ELF-1 (cell line): Measurements from ENCODE around the gene C19orf47.

Experiments
- DNase-seq: peaks from one replicate; pipeline ENCODE4 v3.0.0-alpha.2; 2016; ENCODE audit warnings: low read depth, low spot score

The C19orf47 gene

DNA sequence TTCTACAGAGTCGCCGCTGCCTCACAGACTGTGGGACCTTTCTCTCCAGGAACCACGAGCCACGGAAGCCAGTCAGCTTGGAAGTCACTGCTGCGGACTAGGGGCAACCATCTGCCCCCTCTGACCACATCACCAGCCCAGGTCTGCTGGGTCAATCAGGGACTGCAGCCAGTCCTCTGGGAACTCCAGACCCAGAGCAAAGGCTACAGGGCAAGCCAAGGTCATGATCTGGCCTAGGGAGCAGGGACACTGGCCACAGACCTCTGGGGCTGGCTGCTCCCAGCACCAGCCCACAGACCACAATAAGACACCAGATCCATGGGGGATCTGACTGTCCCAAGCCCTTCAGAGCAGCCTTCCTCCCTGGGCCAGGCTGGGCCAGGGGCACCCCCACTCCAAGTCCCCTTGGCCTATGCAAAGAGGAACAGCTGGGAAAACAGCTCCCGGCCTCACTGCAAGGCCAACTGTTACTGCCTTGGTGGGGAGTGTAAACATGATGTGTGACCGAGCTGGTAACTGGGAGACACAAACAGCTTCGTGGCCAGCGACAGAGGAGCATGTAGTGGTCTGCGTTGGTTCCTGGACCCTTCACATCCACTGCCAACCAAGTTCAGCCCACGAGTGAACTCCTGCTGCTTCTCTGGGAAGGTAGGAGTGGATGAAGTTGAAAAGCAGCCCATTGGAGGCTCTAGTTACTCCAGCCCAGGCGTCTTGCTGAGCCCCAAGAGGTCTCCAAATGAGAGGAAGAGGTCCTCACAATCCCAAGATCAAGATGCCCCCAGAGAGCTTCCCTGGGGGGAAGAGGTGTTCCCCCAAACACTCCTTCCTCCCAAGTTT lies 64.6 kb downstream of the C19orf47 start:
- DNase-seq, result no peak

DNA sequence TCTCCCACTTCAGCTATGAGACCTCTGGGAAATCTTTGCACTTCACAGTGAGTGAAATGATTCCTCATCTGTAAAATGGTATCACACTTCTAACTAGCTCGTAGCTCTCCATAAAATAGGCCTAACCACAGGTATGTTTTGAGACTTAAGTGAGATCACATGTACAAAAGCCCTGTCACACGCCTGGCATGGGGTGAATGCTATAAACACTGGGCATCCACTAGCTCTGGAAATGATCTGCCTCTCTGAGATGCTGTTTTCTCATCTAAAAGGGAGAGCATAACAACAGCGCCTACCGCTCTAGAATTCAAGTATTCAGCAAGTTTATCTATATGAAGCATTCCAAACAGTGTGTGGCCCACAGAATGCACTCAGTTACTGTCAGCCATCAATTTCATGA lies 65.3 kb downstream of the C19orf47 start:
- DNase-seq, result no peak

DNA sequence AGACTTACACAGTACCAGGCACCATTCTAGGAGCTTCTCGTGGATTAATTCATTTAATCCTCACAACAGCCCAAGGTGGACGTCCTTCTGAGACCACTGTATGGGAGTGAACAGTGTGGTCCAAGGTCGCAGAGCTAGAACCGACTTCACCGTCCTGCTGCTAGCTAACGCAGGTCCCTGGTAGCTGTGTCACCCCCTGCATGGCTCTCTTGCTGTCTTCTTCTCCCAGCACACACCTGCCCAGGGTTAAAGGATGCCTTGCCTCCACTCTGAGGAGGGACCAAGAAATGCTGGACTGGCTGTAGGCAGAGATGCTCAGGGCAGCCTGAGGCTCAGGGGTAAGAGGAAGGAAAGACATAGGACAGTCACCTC lies 66.0 kb downstream of the C19orf47 start:
- DNase-seq, result no peak

DNA sequence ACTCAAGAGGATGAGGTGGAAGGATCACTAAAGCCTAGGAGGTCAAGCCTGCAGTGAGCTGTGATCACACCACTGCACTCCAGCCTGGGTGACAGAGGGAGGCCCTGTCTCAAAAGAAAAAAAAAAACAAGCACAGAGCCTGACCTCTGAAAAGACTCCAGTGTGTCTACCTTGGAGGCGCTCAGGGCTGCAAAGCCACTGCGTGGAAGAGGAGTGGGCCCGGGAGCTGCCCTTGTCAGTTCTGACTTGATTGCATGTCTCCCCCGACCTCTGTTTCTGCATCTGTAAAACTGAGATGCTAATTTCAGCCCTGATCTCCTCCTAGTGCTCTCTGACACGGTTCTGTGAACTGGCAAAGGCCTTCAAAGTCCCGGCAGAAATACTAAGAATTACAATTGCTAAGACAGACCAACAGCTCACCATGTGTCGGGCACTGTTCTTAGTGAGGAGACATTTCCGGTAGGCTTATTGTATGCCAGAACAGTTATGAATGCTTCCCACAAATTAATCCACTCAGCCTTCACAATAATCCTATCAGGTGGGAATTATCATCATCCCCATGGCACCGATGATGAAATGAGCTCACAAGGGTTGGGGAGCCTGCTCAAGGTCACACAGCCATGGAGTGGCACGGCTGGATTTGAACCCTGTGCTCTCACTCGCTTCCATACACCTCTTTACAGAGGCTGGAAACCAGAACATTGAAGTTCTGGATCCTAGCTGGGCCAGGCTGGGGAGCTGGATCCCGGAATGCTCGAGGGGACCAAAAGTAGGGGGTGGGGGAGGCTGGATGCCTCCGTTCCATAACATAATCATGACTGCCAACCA lies 66.6 kb downstream of the C19orf47 start:
- no peak for DNase-seq

DNA sequence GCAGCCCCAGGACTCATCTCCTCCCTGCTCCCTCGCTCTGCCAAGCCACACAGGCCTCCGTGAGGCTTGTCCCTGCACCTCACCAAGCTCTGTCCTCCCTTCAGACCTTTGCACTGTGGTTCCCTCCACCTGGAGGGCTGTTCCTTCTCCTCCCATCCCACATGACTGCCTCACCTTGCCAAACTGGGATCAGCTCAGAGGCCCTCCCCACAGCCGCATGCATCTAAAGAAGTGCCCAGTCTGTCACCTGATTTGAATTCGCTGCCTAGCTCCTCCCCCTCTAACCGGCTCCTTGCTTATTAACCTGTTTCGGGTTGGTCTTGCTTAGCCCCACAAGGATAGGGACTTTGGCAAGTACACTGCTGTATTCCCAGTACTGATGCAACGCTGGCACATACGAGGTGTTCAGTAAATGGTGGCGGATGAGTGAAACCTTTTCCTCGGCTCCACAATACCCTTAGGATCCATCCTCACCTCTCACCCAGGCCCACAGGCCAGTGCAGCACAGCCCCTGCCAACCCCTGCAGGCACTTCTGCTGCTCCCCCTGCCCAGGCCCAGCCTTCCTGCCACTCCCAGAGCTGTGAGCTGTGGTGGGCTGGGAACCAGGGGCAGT lies 67.5 kb downstream of the C19orf47 start:
- peak; percentile 63 for DNase-seq

DNA sequence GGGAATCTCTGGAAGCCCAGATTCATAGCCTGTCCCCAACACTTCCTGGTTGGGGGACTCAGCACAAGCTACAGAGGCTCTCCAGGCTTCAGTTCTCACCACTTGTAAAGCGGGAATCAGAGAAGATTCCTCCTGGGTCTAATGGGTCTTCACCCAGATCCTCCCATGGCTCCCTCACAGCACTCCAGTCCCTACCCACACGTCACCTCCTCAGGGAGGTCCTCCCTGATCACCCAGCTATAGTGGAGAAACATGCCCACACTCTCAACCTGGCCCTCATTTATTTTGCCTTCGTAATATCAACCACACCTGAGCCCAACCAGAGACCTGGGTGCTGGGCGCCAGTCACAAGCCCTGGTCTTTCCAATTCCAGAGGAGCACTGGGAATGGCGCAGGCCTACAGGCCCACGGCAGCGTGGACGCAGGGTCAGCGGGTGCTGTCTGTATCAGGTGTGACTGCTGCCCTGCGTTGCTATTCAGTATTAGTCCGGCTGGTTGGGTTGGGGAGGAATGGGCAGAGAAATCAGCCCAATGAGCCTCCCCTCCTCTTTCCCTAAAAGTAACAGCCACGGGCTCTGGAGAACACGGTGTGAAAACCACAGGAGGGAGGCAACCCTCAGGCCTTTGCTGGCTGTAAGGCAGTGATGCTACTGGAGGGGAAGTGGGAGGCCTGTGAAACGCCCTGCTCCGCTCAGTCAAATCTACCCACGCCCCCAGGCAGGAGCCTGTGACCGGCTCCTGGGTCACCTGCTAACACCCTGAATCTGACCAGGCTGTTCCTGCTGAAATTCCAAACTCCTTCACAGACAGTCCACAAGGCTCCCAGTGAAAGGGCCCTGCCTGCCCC lies 68.2 kb downstream of the C19orf47 start:
- peak; percentile 83 for DNase-seq

DNA sequence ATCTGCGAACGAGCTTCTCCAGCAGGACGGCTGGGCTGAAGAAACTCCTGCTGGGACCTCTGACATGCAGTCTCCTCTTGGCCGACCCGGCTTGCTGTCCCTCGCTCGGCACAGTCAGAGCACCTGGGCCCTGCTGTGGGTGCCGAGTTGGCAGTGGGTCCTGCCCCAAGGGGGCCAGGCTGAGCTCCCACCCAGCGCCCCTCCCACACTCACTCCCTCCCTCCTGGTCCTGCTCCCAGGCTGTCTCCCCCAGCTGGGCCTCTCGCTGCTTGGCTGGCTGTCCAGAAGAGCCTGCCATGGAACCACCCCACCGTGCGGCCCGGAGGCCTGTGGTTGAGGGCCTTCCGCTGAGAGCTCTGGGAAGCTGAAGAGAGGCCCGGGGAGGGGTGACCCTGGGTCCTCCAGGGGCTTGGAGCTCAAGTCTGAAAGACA lies 69.1 kb downstream of the C19orf47 start:
- no peak for DNase-seq

DNA sequence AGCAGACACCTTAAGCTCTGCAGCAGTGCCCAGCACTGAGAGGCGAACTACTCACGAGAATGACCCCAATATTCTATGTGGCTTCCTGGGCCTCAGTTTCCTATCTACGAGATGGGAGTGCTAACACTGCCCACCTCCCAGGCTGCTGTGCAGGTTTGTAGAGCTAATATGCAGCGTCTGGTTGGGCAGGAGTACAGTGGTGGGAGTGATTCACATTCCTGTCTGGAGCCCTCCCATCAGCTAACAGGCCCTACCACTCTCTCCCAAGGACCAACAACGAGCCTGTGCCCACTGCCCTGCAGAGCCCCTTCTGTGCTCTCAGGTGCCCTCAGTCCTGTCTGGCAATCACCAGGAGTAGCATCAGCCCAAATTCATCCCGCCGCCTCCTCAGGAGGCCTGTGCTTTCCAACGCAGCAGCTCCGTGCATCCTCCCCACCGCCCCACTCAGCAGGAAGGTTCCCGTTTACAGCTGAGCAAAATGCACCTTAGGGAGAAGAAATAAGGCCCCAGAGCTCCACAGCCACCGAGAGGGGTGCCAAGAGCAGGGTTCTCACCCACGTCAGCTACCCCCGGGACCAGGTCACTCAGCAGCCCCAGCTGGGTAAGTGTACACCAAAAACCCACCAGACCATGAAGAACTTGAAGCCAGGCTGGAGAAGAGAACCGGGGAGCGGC lies 69.7 kb downstream of the C19orf47 start:
- no peak for DNase-seq

DNA sequence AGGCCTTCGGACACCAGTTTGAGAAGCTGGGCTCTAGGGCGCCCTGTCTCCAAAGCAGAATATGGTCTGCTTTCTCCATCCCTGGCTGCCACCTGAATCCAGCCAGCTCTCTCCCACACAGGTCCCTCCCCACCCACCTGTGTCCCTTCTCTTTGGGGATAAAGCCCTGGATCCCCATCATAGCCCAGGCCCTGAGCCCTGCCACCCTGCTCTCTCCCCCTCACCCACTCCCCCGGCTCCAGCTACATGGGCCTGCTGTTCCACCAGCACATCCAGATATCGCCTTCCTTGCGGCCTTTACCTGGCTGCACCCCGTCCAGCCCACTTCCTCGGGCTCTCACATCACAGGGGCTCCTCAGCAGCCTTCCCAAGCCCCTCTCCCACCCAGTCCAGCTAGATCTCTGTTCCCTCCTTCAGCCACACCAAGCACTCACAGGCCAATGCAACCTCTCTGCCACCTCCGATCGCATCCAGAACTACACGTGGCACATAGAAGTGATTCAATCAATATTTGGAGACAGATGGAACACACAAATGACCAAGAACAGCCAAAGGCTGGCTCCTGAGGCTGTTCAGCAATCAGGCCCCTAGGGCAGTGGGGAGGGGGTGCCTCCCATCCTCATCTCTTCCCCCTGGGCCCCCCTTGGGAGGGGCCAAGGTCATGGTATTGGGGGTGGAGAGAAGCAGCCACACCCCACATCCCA lies 70.7 kb downstream of the C19orf47 start:
- no peak for DNase-seq

DNA sequence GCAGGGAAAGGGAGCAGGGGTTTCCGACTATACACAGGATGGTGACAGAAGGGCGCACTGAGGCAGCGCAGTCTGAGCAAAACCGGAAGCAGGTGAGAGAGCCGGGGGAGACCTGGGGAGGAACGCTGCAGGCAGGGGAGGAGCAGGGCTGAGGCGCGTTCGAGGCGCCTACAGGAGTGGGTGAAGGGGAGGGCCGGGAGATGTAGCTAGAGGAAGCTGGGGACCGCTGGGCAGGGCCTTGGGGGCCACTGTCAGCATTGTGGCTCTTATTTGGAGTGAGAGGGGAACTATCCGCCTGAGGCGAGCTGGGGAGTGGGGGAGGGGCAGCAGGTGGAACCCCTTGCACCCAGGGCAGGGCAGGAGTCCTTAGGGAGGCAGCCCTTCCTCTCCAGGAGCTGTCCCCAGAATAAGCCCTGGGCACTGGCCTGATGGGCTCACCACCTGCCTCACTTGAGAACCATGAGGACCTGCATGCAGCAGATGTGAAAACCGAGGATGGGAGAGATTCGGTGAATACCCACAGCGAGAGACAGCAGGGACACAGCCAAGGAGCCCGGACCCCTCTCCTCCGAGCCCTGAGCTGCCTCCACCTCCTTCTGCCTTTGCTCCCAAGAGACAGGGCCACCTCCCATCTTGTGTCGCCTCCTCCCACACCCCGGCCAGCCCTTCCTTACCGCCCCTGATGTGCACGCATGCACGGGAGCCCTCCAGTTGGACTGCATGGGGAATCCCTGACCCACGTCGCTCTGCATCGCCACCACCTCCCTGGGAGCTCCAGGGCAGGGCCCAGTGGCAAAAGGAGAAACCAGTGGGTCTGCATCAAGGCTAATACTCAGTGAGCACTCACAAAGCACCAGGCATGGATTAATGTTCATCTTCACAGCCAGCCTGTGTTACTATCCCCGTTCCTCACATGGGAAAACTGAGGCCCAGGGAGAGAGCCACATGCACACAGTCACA lies 73.3 kb downstream of the C19orf47 start:
- DNase-seq, result no peak

DNA sequence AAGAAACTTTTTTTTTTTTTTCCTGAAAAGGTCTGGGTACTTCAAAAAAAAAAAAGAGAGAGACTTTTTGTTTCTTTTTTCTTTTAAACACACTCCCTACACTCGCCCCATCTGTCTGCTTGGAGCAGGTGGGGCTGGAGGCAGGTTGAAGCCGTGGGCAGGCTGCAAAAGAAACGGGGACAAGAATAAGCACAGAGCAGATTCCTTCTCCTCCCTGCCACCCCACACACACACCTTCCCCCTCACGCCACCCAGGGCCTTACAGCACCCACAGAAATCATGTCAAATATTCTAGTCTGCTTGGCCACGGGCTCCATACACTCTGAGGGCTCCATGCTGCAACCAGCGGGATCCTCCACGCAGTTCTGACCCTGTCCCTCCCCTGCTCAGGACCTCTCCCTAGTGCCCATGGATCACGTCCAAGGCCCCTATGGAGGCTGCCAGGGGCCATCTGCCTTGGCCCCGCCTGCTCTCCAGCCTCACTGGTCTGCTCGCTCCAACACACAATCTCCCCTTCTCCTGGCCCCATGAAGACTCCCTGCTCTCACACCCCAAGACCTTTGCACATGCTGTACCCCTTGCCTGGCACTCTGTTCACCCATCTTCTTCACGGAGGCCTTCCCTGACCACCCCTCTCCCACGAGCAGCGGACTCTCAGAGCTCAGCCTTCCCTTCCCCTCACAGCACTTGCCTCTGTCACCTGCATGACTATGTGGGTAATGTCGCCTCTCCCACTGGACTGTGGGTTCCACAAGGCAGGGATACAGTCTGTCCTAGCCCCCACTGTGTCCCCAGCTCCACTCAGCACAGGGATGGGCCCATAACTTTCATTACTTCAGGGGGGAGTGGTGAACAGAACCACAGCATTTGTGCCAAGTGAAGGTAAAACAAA lies 74.5 kb downstream of the C19orf47 start:
- DNase-seq, result no peak

DNA sequence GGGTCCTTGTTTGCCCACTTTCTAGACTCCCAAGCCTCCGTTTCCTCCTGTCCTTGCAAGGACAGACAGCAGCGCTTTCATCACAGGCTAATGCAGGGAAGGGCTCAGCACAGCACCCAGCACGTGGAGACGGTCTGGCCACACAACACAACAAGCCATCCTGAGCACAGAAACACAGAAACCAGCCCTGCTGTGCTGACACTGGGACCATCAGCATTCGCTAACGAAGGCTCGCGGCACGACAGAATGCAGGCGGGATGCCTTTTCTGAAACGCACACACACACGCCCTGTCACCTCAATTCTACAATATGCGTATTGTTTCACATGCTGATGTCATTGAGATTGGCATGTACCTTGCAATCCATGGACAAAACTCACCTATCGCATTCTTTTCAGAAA lies 75.9 kb downstream of the C19orf47 start:
- DNase-seq, result no peak

DNA sequence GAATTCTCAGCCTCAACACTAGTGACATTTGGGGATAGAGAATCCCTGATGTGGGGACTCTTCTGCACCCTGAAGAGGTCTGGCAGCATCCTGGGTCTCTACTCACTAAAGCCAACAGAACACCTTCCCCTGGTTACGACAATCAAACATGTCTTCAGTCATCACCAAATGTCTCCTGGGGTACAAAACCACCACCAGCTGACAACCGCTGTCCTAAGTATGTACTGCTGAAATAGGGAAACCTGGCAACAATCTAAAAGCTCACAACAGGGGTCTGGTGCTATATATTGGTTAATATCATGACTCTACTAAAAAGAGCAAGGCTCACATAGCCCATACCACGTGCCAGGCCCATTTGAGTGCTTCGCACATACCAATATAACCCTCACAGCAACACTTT lies 76.5 kb downstream of the C19orf47 start:
- no peak for DNase-seq

DNA sequence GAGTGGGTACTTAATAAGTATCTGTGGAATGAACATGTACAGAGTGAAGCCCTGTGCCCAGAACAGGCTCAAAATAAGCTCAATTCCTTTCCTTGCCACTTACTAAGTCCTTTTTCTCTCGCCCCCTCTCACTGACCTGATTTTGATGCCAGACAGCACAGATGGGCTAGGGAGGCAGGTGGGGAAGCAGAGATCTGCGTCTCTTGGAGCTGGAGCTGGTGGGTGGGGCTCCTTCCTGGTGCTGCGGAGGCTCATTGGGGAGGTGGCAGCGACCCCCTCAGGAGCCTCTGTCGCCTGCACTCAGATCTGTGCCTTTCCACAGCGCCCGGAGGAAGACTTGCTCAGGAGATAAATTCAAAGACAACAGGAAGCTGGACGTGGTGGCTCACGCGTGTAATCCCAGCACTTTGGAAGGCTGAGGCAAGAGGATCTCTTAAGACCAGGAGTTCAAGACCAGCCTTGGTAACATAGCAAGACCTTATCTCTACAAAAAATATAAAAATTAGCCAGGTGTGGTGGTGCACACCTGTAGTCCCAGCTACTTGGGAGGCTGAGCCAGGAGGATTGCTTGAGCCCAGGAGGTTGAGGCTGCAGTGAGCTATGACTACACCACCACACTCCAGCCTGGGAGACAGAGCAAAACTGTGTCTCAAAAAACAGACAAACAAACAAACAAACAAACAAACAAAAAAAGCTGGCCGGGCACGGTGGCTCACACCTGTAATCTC lies 77.7 kb downstream of the C19orf47 start:
- peak; percentile 54 for DNase-seq
